GM10266 (cell line): ENCODE results near the gene ARHGEF10L.

Experiments
- DNase-seq: peaks from one replicate; pipeline ENCODE4 v3.0.0; 2012; ENCODE audit errors: extremely low spot score
- CTCF ChIP-seq: IDR thresholded peaks from 2 replicates; pipeline ENCODE4 v1.5.1; 2012; ENCODE audit warnings: mild to moderate bottlenecking, low read depth; ENCODE audit not compliant: control insufficient read depth, insufficient read depth; ENCODE audit errors: missing control alignments

ARHGEF10L gene

DNA sequence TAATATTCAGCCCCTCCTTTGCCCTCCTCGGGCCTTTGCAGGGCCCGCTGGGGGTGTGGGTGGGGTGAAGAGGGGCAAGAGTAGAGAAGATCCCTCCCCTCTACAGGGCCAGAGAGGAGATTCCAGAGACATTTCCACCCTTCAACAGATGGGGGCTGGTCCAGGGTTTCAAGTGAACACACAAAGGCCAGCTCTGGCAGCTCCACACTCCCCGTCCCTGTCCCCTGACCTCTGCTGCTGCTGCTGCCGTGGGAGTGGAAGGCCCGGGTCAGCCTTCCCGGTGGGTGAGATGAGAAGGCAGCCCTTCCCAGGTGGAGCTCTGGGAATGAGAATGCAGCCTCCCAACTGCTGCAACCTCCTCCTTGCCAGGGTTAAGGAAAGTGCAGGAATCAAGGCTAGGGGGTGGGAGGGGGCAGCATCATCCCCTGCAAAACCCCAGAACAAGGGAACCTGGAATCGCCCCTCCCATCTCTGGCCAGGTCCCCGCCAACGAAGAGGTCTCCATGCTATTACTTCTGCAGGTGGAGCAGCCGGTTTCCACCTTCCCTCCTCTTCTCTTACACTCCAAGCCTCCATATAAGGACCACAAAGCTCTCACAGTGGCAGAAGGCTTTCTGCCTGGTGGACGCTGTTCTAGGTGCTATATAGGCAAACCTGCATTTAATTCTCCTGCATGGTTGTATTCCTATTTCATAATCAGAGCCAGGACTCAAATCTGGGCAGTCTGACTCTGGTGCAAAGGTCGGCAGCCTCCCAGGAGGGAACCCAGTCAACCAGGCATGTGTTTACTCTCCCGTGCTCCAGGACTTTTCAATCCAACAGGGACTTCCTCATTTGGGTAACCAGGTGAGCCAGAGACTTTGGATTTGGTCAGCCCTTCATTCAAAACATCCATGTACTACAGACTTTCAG is 22.9 kb upstream of the ARHGEF10L start:
- no peak for DNase-seq
- TF ChIP-seq CTCF: no peak

- DNase-seq: no peak
- no peak for TF ChIP-seq CTCF
Observed at GRCh38 chr1:17520041-17520440, 19.5 kb upstream of the ARHGEF10L start.

DNA sequence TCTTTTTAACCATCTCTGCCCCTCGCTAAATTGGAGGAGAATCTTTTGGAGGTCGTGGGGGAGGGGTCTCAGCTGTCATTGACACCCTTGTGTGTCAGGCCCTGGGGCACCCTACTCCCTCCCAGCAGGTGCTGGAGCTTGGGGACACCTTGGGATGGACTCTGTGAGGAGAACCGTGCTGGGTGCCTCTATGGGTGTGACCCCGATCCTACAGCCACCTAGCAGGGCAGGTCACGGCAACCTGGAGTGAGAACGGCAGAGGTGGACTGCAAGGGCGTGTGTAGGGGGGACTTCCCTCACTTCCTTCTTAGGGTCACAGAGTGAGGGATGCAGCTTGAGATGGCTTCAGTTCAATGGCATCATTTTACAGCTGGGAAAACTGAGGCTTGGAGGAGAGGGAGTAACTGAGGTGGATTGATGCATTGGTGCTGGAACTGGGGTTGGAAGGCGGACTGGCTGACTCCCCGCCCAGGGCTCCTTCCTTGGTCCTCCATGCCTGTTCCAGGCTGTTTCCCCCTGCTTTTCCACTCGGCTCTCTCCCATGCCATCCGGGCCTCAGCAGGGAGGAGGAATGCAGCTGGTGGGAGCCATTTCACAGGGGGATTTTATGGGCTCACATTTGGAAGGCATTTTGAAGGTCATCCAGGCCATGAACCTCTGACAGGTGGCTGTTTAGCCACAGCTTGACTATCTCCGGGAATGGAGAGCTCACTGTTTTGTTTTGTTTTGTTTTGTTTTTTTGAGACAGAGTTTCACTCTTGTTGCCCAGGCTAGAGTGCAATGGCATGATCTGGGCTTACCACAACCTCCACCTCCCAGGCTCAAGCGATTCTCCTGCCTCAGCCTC is 18.8 kb upstream of the ARHGEF10L start:
- no peak for TF ChIP-seq CTCF
- no peak for DNase-seq

DNA sequence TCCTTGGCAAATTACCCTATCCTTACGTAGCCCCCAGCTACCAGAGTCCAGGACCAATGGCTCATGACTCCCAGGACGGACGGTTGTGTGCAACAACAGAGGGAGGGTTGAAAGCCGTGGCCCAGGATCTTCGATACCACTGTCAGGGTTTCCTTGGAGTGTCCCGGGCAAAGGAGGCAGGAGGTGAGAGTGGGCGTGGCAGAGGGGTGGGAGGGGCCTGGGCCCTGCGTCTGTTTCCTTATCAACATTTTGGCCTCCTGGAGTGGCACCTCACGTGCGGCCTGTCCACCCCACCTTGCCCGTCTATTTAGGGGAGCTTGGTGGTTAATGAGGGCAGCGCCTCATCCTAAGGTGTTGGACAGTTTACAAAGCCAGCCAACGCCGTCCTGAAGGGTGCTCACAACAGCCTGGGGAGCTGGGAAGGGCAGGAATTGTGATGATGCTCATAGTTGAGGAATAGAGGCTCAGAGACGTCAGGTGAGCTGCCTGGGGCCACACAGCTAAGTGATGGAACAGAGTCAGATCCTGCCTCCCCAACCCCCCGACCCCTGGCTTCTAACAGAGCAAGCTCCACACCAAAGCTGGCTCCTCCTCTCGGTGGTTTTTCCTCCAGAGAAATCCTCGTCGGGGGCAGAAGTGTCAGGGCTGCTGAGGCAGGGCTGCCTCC is 17.4 kb upstream of the ARHGEF10L start:
- no peak for TF ChIP-seq CTCF
- no peak for DNase-seq

DNA sequence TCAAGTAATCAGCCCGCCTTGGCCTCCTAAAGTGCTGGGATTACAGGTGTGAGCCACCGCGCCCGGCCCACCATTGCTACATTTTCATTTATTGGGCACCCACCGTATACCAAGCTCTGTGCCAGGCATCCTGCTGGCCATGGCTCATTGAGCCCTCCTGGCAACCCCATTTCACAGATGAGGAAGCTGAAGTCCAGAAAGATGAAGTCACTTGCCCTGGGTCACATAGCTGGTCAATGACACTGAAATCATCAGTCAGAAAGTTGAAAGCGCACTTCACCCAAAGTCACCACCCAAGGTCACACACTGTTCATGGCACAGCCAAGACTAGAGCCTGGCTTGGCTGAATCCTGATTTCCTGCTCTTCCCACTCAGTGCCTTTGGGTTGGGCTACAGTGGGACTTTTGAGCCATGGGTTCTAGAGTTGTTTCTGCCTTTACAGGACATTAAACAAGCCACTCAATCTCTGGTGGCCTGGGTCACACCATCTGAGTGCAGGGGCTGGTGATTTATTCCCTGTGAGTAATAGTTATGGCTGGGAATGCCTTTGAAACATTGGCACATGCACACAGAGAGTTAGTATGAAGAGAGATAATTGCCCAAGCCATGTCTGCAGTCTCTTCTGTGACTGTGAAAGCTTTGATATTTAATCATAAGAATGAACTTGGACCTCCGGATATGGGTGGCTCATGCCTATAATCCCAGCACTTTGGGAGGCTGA is 16.0 kb upstream of the ARHGEF10L start:
- no peak for DNase-seq
- TF ChIP-seq CTCF: no peak

GRCh38 chr1:17524645-17525044 is 14.9 kb upstream of the ARHGEF10L start:
- no peak for TF ChIP-seq CTCF
- no peak for DNase-seq
